ENCODE data around the gene ZFYVE28.

ZFYVE28 gene

GRCh38 chr4:2302387-2303119, 115.9 kb downstream of the ZFYVE28 start:
- TF ChIP-seq CTCF (IDR thresholded peaks at IDR 0.05), result no peak

GRCh38 chr4:2301806-2302205, 116.6 kb downstream of the ZFYVE28 start:
- no peak for TF ChIP-seq CTCF (IDR thresholded peaks at IDR 0.05)

DNA sequence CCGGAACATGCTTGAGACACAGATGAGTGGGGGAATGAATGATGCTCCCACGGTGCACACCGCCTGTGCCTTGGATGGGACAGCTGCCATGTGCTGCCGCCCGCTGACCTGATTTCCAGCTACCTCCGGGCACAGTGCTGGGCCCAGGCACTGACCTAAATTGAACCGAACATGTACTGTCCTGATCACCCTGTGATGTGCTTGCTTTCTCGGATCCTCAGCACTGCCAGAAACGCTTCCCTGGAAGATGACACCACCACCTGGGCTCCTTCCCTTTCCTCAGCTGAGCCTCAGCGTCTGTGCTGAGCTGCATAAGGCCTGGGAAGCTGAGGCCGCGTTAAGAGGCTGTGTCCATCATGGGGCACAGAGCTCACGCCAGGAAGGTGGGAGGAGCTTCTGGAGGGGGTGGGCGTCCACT, 117.2 kb downstream of the ZFYVE28 start:
- TF ChIP-seq CTCF (IDR thresholded peaks at IDR 0.05), result no peak

DNA sequence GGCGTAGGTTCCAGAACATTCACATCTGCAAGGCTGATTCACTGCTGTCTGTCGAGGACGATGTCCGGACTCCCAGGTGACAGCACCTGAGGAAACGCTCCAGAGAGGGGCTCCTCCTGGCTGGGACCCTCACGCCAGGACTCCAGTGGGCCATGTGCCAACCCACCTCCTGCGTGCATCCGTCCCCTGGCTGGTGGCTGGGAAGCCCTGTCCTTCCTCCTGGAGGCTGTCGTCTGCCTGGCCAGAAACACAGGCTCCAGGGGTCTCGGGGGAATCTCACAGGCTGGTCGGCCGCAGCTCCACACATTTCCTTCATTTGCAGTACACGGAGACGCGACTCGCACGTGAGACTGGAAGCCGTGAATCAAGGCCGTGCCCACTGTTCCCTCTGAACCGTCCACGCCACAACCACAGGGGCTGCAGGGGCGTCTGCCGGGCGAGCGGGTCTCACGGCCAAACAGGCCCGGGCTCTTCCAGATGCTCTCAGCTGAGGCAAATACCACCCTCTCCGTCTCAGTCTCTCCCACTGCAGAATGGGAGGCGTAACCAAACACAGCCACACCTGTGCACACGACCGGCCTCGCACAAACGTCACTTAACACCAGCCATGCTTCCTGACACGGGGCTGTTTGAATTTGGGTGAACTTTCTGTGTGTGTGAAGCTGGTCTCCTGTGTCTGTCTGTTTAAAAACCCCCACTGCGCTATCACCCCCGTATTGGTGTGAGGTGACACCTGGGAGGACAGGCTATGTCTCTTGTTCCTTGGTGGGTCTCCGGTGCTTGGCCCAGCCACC, 117.8 kb downstream of the ZFYVE28 start:
- no peak for TF ChIP-seq CTCF (IDR thresholded peaks at IDR 0.05)

DNA sequence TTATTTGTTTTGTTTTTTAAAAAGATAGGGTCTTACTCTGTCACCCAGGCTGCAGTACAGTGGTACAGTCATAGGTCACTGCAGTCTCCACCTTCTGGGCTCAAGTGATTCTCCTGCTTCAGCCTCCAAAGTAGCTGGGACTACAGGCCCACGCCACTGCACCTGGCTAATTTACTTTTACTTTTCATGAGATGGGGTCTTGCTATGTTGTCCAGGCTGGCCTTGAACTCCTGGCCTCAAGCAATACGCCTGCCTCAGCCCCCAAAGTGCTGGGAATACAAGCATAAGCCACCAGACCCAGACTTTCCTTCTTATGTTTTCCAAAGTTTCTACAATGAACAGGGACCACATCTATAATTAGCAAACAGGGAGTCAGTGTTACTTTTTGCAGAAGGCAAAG, 118.7 kb downstream of the ZFYVE28 start:
- TF ChIP-seq CTCF (IDR thresholded peaks at IDR 0.05), result no peak

GRCh38 chr4:2298532-2298991, 119.9 kb downstream of the ZFYVE28 start:
- no peak for TF ChIP-seq CTCF (IDR thresholded peaks at IDR 0.05)

- TF ChIP-seq CTCF (IDR thresholded peaks at IDR 0.05), result no peak
Measured at GRCh38 chr4:2297606-2298531, 120.6 kb downstream of the ZFYVE28 start.

Measured in LNCAP (cell line).